ENCODE results near the gene MMP20.

Gene MMP20

GRCh38 chr11:102528618-102529017 lies 96.5 kb downstream of the MMP20 start:
- no peaks in the 10 kb centered on the region for H3K36me3 ChIP-seq
- TF ChIP-seq CTCF (IDR thresholded peaks at IDR 0.05): no peak
- no peaks in the 10 kb centered on the region for H3K4me1 ChIP-seq (ENCODE audit: control insufficient read depth in 1 of 2, insufficient read depth in 1 of 2, low read depth in 1 of 2, low read length in 1 of 2)
- H3K27ac ChIP-seq: no peak overlapping the region
- H3K27me3 ChIP-seq: no peaks in the 10 kb centered on the region
- no peaks in the 10 kb centered on the region for H3K9me3 ChIP-seq
- H3K4me3 ChIP-seq (ENCODE audit: low read depth in 1 of 2, low read length in 1 of 2): no peak overlapping the region

DNA sequence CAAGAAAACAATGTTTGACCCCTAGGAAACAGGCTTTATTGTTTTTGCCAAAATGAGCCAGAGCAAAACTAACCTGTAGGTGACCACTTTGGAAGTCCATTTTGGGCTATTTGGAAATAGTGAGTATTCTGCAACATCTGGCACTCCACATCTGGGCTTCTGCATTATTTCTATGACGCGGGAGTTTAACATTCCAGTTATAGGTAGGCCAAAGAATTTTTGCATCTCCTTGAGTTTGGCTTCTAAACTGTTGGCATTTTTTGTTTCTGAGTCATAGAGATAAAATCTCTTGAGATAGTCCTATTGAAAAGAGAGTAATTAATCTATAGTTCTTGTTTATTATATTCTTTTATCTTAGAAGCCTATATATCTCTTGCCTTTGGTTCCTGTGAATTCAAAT lies 97.4 kb downstream of the MMP20 start:
- Histone ChIP-seq H3K4me3 (ENCODE audit: low read depth in 1 of 2, low read length in 1 of 2) (no peak overlapping the region), H3K27me3 (no peaks in the 10 kb centered on the region), H3K9me3 (no peaks in the 10 kb centered on the region), H3K36me3 (no peaks in the 10 kb centered on the region), H3K27ac (no peak overlapping the region), H3K4me1 (ENCODE audit: control insufficient read depth in 1 of 2, insufficient read depth in 1 of 2, low read depth in 1 of 2, low read length in 1 of 2) (no peaks in the 10 kb centered on the region)
- no peak for TF ChIP-seq CTCF (IDR thresholded peaks at IDR 0.05)

- Histone ChIP-seq H3K27me3 (no peaks in the 10 kb centered on the region), H3K4me1 (ENCODE audit: control insufficient read depth in 1 of 2, insufficient read depth in 1 of 2, low read depth in 1 of 2, low read length in 1 of 2) (no peaks in the 10 kb centered on the region), H3K36me3 (no peaks in the 10 kb centered on the region), H3K9me3 (no peaks in the 10 kb centered on the region), H3K27ac (no peak overlapping the region), H3K4me3 (ENCODE audit: low read depth in 1 of 2, low read length in 1 of 2) (no peak overlapping the region)
- TF ChIP-seq CTCF (IDR thresholded peaks at IDR 0.05): no peak
Measured at GRCh38 chr11:102527041-102527440, 98.1 kb downstream of the MMP20 start.

Data from neutrophil (primary cell).